SU-DHL-6 (cell line): ENCODE data around the gene DNAH11.

Experiments
- CTCF ChIP-seq: fragments of 200-600 bp; sonication (generic); IDR thresholded peaks from one replicate; pipeline ENCODE4 v1.5.1; 2017; ENCODE audit warnings: antibody characterized with exemption, mild to moderate bottlenecking, low read length, moderate library complexity; ENCODE audit not compliant: insufficient read depth, poor library complexity, severe bottlenecking
- EZH2phosphoT487 ChIP-seq: fragments of 200-600 bp; sonication (generic), shearing (Covaris generic); conservative IDR thresholded peaks from 2 replicates; pipeline ENCODE4 v1.6.1; 2018; ENCODE audit warnings: mild to moderate bottlenecking, antibody characterized with exemption, low read length, moderate library complexity, mixed read lengths

DNA sequence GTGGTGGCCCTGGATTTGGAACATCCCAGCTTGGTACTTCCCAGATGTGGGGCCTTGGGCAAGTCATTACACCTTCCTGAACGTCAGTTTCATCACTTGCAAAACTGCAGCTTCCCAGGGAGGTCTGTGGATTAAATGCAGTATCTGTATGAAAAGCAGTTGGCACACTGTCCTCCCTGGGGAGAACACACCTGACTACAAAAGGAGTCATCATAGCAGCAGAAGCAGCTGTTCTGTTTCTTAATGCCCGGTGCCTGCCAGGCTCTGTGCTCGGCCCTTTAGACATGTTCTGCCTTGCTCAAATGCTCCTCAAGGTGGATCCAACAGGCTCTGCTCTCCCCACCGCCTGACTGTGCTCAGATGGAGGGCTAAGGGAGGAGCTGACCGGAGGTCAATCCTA is 371.8 kb downstream of the DNAH11 start:
- no peak for TF ChIP-seq CTCF
- no peak for TF ChIP-seq EZH2phosphoT487
